GM23338 (cell line): ENCODE data around the gene NTM. TPM values are rescaled to one million over a fixed set of nuclear protein-coding genes. Genes with fewer than 3 reads are reported as not detected.

ENCODE experiments used
- ATAC-seq: fragments of 200-7000 bp; cut with Tn5 transposase; 3 replicates; pipeline ENCODE4 v1.9.1; 2020
- DNase-seq: peaks from one replicate; pipeline ENCODE4 v3.0.0-alpha.2; 2015; ENCODE audit warnings: low spot score
- H2AFZ ChIP-seq: fragments of 200-600 bp; sonication (generic); 2 replicates; pipeline ENCODE4 v1.8.0; 2016; ENCODE audit warnings: antibody characterized with exemption, mild to moderate bottlenecking, moderate library complexity
- H3F3A ChIP-seq: fragments of 200-600 bp; sonication (generic); replicated peaks from 2 replicates; pipeline ENCODE4 v1.8.0; 2017; ENCODE audit warnings: antibody characterized with exemption, mixed run types, low read depth
- H3K27ac ChIP-seq: fragments of 200-600 bp; sonication (generic); 2 replicates; pipeline ENCODE4 v1.6.1; 2016; ENCODE audit warnings: low read depth
- H3K27me3 ChIP-seq: fragments of 200-600 bp; sonication (generic); 2 replicates; pipeline ENCODE4 v1.8.0; 2016; ENCODE audit warnings: mild to moderate bottlenecking, mixed run types, moderate library complexity; ENCODE audit not compliant: insufficient read depth
- H3K36me3 ChIP-seq: fragments of 200-600 bp; sonication (generic); 2 replicates; pipeline ENCODE4 v1.8.0; 2016; ENCODE audit warnings: mild to moderate bottlenecking; ENCODE audit not compliant: insufficient read depth
- H3K4me1 ChIP-seq: fragments of 200-600 bp; sonication (generic); 2 replicates; pipeline ENCODE4 v1.8.0; 2016; ENCODE audit warnings: mild to moderate bottlenecking, moderate library complexity; ENCODE audit not compliant: insufficient read depth
- H3K4me2 ChIP-seq: fragments of 200-600 bp; sonication (generic); 2 replicates; pipeline ENCODE4 v1.7.1; 2017; ENCODE audit warnings: mixed run types
- H3K4me3 ChIP-seq: fragments of 200-600 bp; sonication (generic); 2 replicates; pipeline ENCODE4 v1.6.1; 2016; ENCODE audit warnings: mixed run types
- H3K79me2 ChIP-seq: fragments of 200-600 bp; sonication (generic); replicated peaks from 2 replicates; pipeline ENCODE4 v1.8.0; 2017; ENCODE audit warnings: mild to moderate bottlenecking; ENCODE audit not compliant: insufficient read depth
- H3K9me2 ChIP-seq: fragments of 200-600 bp; sonication (generic); 2 replicates; pipeline ENCODE4 v1.8.0; 2017; ENCODE audit not compliant: insufficient read depth
- H4K20me1 ChIP-seq: fragments of 200-600 bp; sonication (generic); replicated peaks from 2 replicates; pipeline ENCODE4 v1.8.0; 2017; ENCODE audit warnings: mild to moderate bottlenecking; ENCODE audit not compliant: insufficient read depth
- H3K27ac Mint-ChIP-seq: 2 replicates; pipeline ENCODE4 v1.8.0; 2020; ENCODE audit warnings: inconsistent platforms, mild to moderate bottlenecking, moderate library complexity, mixed read lengths
- H3K27me3 Mint-ChIP-seq: 3 replicates; pipeline ENCODE4 v1.8.0; 2022; ENCODE audit warnings: low read depth, mild to moderate bottlenecking, moderate library complexity, mixed read lengths, inconsistent platforms; ENCODE audit not compliant: insufficient read depth, poor library complexity
- H3K36me3 Mint-ChIP-seq: 3 replicates; pipeline ENCODE4 v1.8.0; 2021; ENCODE audit warnings: low read depth, mild to moderate bottlenecking, inconsistent platforms, moderate library complexity, mixed read lengths
- H3K4me1 Mint-ChIP-seq: 3 replicates; pipeline ENCODE4 v1.8.0; 2020; ENCODE audit warnings: mild to moderate bottlenecking, inconsistent platforms, mixed read lengths
- H3K4me3 Mint-ChIP-seq: 3 replicates; pipeline ENCODE4 v1.8.0; 2021; ENCODE audit warnings: moderate library complexity, mild to moderate bottlenecking, inconsistent platforms, mixed read lengths
- H3K9me3 Mint-ChIP-seq: 3 replicates; pipeline ENCODE4 v1.8.0; 2020; ENCODE audit warnings: moderate library complexity, mild to moderate bottlenecking, inconsistent platforms, mixed read lengths
- EZH2 ChIP-seq: fragments of 200-600 bp; sonication (generic); IDR thresholded peaks from one replicate; pipeline ENCODE4 v1.8.0; 2017; ENCODE audit warnings: antibody characterized with exemption, mild to moderate bottlenecking, low read depth; ENCODE audit not compliant: unreplicated experiment
- EZH2phosphoT487 ChIP-seq: fragments of 200-600 bp; sonication (generic); IDR thresholded peaks from one replicate; pipeline ENCODE4 v1.8.1; 2018; ENCODE audit warnings: antibody characterized with exemption; ENCODE audit not compliant: unreplicated experiment
- JUNB ChIP-seq: IDR thresholded peaks from one replicate; pipeline ENCODE4 v1.6.1; 2016; ENCODE audit warnings: antibody characterized with exemption; ENCODE audit not compliant: unreplicated experiment
- NANOG ChIP-seq: IDR thresholded peaks from 2 replicates; pipeline ENCODE4 v1.6.1; 2016; ENCODE audit warnings: antibody characterized with exemption, borderline replicate concordance
- POLR2AphosphoS5 ChIP-seq: IDR thresholded peaks from 2 replicates; pipeline ENCODE4 v1.6.1; 2016; ENCODE audit warnings: antibody characterized with exemption, low read depth
- STAT1 ChIP-seq: IDR thresholded peaks from one replicate; pipeline ENCODE4 v1.6.1; 2016; ENCODE audit warnings: antibody characterized with exemption; ENCODE audit not compliant: unreplicated experiment
- polyA plus RNA-seq: library from polyadenylated mRNA; unstranded; fragments of >200 nt; fragmentation: Nextera tagmentation; extraction: Ambion mirVana; gene quantifications from 2 replicates; pipeline ENCODE4 v1.2.1, GENCODE V29; 2016
- total RNA-seq: library from RNA; depleted of rRNA; stranded (reverse); fragments of >200 nt; shearing (Covaris generic); gene quantifications from 2 replicates; pipeline ENCODE4 v1.2.3, GENCODE V29; 2014
- TF ChIP-seq, protein P1 (sequence below): IDR thresholded peaks from 2 replicates; pipeline ENCODE4 v1.6.1; 2016; ENCODE audit warnings: antibody characterized with exemption
- TF ChIP-seq, protein P2 (sequence below): fragments of 250-450 bp; sonication (Bioruptor Pico); IDR thresholded peaks from 2 replicates; pipeline ENCODE4 v1.5.0; 2020; ENCODE audit warnings: mild to moderate bottlenecking, moderate library complexity
- TF ChIP-seq, protein P3 (sequence below): IDR thresholded peaks from one replicate; pipeline ENCODE4 v1.6.1; 2018; ENCODE audit warnings: antibody characterized with exemption; ENCODE audit not compliant: unreplicated experiment

The NTM gene
- total and polyA plus RNA-seq, 2 experiments from 2014 or later: 10.6 to 14.6 TPM

DNA sequence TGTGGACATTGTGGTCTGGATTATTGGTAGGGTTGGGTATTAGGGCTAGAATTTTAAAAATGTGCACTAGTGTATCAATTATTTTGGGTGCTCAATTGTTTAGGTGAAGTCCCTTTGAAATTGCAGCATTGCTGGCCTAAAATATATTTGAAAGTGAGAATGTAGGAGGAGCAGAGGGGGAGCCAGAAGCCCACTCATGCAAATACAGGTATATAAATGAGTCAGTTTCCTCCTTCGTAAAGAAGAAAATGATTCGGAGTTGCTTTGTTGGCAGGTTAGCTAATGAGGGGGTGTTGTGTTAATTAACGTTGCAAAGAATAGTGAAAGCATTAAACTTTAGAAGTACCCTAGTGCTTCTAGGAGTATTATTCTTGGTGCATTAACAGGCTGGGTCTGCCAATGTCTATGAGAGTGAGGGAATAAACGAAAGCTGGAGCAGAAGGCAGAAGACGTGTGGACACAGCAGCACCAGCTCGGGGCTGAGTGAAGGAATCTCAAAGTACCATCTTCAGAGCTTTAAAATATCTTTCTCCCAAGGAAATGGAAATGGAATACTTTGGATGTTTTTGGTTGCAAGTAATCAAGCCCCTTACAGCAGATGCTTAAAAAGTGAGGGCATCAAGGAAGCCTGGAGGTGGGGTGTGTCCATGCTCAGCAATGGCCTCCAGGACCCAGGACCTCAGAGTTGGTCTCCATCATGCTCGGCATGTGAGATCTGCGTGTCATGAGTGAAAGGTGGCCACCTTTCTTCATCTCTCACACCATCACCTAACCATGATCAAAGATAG is 522.9 kb downstream of the NTM start:
- no peaks in the 10 kb centered on the region for H3K79me2 ChIP-seq
- H3K9me2 ChIP-seq: no peaks in the 10 kb centered on the region; the same call in 1 of the 2 replicates
- no peak overlapping the region for H3K4me3 ChIP-seq
- no peak overlapping the region for H2AFZ ChIP-seq
- no peaks in the 10 kb centered on the region for H3K27me3 ChIP-seq
- H3K36me3 ChIP-seq: no peaks in the 10 kb centered on the region
- ATAC-seq: no peak
- peaks cover 35% of the 10 kb centered on the region for H3K4me1 ChIP-seq
- Mint-ChIP-seq H3K4me1 (peaks cover 3% of the 10 kb centered on the region), H3K36me3 (no peaks in the 10 kb centered on the region), H3K9me3 (no peaks in the 10 kb centered on the region), H3K27me3 (peaks cover 2% of the 10 kb centered on the region), H3K4me3 (no peak overlapping the region), H3K27ac (no peak overlapping the region)
- H3F3A ChIP-seq: peaks cover 6% of the 10 kb centered on the region; the same call in 1 of the 2 replicates
- TF ChIP-seq POLR2AphosphoS5: no peak
- TF ChIP-seq EZH2phosphoT487: no peak
- TF ChIP-seq, protein P1, sequence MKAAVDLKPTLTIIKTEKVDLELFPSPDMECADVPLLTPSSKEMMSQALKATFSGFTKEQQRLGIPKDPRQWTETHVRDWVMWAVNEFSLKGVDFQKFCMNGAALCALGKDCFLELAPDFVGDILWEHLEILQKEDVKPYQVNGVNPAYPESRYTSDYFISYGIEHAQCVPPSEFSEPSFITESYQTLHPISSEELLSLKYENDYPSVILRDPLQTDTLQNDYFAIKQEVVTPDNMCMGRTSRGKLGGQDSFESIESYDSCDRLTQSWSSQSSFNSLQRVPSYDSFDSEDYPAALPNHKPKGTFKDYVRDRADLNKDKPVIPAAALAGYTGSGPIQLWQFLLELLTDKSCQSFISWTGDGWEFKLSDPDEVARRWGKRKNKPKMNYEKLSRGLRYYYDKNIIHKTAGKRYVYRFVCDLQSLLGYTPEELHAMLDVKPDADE: no peak
- no peak for TF ChIP-seq STAT1
- no peak for TF ChIP-seq JUNB
- TF ChIP-seq, protein P2, sequence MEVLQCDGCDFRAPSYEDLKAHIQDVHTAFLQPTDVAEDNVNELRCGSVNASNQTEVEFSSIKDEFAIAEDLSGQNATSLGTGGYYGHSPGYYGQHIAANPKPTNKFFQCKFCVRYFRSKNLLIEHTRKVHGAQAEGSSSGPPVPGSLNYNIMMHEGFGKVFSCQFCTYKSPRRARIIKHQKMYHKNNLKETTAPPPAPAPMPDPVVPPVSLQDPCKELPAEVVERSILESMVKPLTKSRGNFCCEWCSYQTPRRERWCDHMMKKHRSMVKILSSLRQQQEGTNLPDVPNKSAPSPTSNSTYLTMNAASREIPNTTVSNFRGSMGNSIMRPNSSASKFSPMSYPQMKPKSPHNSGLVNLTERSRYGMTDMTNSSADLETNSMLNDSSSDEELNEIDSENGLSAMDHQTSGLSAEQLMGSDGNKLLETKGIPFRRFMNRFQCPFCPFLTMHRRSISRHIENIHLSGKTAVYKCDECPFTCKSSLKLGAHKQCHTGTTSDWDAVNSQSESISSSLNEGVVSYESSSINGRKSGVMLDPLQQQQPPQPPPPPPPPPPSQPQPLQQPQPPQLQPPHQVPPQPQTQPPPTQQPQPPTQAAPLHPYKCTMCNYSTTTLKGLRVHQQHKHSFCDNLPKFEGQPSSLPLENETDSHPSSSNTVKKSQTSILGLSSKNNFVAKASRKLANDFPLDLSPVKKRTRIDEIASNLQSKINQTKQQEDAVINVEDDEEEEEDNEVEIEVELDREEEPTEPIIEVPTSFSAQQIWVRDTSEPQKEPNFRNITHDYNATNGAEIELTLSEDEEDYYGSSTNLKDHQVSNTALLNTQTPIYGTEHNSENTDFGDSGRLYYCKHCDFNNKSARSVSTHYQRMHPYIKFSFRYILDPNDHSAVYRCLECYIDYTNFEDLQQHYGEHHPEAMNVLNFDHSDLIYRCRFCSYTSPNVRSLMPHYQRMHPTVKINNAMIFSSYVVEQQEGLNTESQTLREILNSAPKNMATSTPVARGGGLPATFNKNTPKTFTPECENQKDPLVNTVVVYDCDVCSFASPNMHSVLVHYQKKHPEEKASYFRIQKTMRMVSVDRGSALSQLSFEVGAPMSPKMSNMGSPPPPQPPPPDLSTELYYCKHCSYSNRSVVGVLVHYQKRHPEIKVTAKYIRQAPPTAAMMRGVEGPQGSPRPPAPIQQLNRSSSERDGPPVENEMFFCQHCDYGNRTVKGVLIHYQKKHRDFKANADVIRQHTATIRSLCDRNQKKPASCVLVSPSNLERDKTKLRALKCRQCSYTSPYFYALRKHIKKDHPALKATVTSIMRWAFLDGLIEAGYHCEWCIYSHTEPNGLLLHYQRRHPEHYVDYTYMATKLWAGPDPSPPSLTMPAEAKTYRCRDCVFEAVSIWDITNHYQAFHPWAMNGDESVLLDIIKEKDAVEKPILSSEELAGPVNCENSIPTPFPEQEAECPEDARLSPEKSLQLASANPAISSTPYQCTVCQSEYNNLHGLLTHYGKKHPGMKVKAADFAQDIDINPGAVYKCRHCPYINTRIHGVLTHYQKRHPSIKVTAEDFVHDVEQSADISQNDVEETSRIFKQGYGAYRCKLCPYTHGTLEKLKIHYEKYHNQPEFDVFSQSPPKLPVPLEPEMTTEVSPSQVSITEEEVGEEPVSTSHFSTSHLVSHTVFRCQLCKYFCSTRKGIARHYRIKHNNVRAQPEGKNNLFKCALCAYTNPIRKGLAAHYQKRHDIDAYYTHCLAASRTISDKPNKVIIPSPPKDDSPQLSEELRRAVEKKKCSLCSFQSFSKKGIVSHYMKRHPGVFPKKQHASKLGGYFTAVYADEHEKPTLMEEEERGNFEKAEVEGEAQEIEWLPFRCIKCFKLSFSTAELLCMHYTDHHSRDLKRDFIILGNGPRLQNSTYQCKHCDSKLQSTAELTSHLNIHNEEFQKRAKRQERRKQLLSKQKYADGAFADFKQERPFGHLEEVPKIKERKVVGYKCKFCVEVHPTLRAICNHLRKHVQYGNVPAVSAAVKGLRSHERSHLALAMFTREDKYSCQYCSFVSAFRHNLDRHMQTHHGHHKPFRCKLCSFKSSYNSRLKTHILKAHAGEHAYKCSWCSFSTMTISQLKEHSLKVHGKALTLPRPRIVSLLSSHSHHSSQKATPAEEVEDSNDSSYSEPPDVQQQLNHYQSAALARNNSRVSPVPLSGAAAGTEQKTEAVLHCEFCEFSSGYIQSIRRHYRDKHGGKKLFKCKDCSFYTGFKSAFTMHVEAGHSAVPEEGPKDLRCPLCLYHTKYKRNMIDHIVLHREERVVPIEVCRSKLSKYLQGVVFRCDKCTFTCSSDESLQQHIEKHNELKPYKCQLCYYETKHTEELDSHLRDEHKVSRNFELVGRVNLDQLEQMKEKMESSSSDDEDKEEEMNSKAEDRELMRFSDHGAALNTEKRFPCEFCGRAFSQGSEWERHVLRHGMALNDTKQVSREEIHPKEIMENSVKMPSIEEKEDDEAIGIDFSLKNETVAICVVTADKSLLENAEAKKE (CRISPR knock-in tag): no peak
- TF ChIP-seq NANOG: no peak
- TF ChIP-seq, protein P3, sequence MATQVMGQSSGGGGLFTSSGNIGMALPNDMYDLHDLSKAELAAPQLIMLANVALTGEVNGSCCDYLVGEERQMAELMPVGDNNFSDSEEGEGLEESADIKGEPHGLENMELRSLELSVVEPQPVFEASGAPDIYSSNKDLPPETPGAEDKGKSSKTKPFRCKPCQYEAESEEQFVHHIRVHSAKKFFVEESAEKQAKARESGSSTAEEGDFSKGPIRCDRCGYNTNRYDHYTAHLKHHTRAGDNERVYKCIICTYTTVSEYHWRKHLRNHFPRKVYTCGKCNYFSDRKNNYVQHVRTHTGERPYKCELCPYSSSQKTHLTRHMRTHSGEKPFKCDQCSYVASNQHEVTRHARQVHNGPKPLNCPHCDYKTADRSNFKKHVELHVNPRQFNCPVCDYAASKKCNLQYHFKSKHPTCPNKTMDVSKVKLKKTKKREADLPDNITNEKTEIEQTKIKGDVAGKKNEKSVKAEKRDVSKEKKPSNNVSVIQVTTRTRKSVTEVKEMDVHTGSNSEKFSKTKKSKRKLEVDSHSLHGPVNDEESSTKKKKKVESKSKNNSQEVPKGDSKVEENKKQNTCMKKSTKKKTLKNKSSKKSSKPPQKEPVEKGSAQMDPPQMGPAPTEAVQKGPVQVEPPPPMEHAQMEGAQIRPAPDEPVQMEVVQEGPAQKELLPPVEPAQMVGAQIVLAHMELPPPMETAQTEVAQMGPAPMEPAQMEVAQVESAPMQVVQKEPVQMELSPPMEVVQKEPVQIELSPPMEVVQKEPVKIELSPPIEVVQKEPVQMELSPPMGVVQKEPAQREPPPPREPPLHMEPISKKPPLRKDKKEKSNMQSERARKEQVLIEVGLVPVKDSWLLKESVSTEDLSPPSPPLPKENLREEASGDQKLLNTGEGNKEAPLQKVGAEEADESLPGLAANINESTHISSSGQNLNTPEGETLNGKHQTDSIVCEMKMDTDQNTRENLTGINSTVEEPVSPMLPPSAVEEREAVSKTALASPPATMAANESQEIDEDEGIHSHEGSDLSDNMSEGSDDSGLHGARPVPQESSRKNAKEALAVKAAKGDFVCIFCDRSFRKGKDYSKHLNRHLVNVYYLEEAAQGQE: no peak
- no peak for TF ChIP-seq EZH2
- DNase-seq: no peak
- no peak overlapping the region for H3K27ac ChIP-seq
- no peaks in the 10 kb centered on the region for H4K20me1 ChIP-seq
- H3K4me2 ChIP-seq: no peak overlapping the region
